MM.1S (cell line): ENCODE data around the gene TEX264.
A peak's percentile ranks its signal among the peaks of the same experiment; 100 is the strongest.

Experiments
- DNase-seq: peaks from one replicate; pipeline ENCODE4 v3.0.0-alpha.2; 2015
- H2AFZ ChIP-seq: fragments of 300-600 bp; sonication (generic); 2 replicates; pipeline ENCODE4 v1.6.0; 2016; ENCODE audit warnings: antibody characterized with exemption, low read length
- H3F3A ChIP-seq: fragments of 300-600 bp; sonication (generic); 2 replicates; pipeline ENCODE4 v1.6.1; 2016; ENCODE audit warnings: mild to moderate bottlenecking, antibody characterized with exemption, low read length, moderate library complexity, mixed read lengths; ENCODE audit not compliant: insufficient read depth
- H3K27ac ChIP-seq: fragments of 300-600 bp; sonication (generic); 2 replicates; pipeline ENCODE4 v1.5.1; 2016; ENCODE audit warnings: mild to moderate bottlenecking, low read length
- H3K27me3 ChIP-seq: fragments of 300-600 bp; sonication (generic); replicated peaks from 2 replicates; pipeline ENCODE4 v1.6.0; 2016; ENCODE audit warnings: low read length; ENCODE audit not compliant: insufficient read depth
- H3K36me3 ChIP-seq: fragments of 300-600 bp; sonication (generic); replicated peaks from 2 replicates; pipeline ENCODE4 v1.6.1; 2016; ENCODE audit warnings: mild to moderate bottlenecking, low read length, mixed read lengths; ENCODE audit not compliant: insufficient read depth
- H3K4me1 ChIP-seq: fragments of 300-600 bp; sonication (generic); 2 replicates; pipeline ENCODE4 v1.6.1; 2016; ENCODE audit warnings: low read length, mixed read lengths
- H3K4me2 ChIP-seq: fragments of 300-600 bp; sonication (generic); 2 replicates; pipeline ENCODE4 v1.6.0; 2016; ENCODE audit warnings: low read depth, low read length
- H3K4me3 ChIP-seq: fragments of 300-600 bp; sonication (generic); 2 replicates; pipeline ENCODE4 v1.5.1; 2016; ENCODE audit warnings: low read length, mixed read lengths
- H3K79me2 ChIP-seq: fragments of 300-600 bp; sonication (generic); 2 replicates; pipeline ENCODE4 v1.6.1; 2016; ENCODE audit warnings: mixed run types, low read length, mixed read lengths
- H3K9ac ChIP-seq: fragments of 300-600 bp; sonication (generic); 2 replicates; pipeline ENCODE4 v1.6.1; 2016; ENCODE audit warnings: low read length, mixed read lengths
- H3K9me2 ChIP-seq: fragments of 300-600 bp; sonication (generic); replicated peaks from 2 replicates; pipeline ENCODE4 v1.6.1; 2016; ENCODE audit warnings: mild to moderate bottlenecking, low read length, mixed read lengths; ENCODE audit not compliant: insufficient read depth
- H3K9me3 ChIP-seq: fragments of 300-600 bp; sonication (generic); replicated peaks from 2 replicates; pipeline ENCODE4 v1.6.1; 2016; ENCODE audit warnings: mild to moderate bottlenecking, low read length, mixed read lengths; ENCODE audit not compliant: insufficient read depth
- H4K20me1 ChIP-seq: fragments of 300-600 bp; sonication (generic); 2 replicates; pipeline ENCODE4 v1.6.1; 2016; ENCODE audit warnings: mild to moderate bottlenecking, low read length, moderate library complexity, mixed read lengths; ENCODE audit not compliant: insufficient read depth
- EZH2 ChIP-seq: fragments of 300-600 bp; sonication (generic); optimal IDR thresholded peaks from 2 replicates; pipeline ENCODE3; 2017; ENCODE audit warnings: low read depth, mild to moderate bottlenecking, antibody characterized with exemption, low read length, mixed read lengths
- EZH2phosphoT487 ChIP-seq: fragments of 300-600 bp; sonication (generic); IDR thresholded peaks from 2 replicates; pipeline ENCODE4 v1.6.1; 2018; ENCODE audit warnings: antibody characterized with exemption, low read length
- TF ChIP-seq, protein P1 (sequence below): fragments of 300-600 bp; sonication (generic); IDR thresholded peaks from 2 replicates; pipeline ENCODE4 v1.5.1; 2016; ENCODE audit warnings: antibody characterized with exemption, low read length, mixed read lengths

The TEX264 gene

GRCh38 chr3:51733859-51734571, 63.0 kb downstream of the TEX264 start:
- TF ChIP-seq EZH2phosphoT487 (no peak), EZH2 (no peak)
- TF ChIP-seq, protein P1, sequence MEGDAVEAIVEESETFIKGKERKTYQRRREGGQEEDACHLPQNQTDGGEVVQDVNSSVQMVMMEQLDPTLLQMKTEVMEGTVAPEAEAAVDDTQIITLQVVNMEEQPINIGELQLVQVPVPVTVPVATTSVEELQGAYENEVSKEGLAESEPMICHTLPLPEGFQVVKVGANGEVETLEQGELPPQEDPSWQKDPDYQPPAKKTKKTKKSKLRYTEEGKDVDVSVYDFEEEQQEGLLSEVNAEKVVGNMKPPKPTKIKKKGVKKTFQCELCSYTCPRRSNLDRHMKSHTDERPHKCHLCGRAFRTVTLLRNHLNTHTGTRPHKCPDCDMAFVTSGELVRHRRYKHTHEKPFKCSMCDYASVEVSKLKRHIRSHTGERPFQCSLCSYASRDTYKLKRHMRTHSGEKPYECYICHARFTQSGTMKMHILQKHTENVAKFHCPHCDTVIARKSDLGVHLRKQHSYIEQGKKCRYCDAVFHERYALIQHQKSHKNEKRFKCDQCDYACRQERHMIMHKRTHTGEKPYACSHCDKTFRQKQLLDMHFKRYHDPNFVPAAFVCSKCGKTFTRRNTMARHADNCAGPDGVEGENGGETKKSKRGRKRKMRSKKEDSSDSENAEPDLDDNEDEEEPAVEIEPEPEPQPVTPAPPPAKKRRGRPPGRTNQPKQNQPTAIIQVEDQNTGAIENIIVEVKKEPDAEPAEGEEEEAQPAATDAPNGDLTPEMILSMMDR, result no peak
- no peaks in the 10 kb centered on the region for H3K36me3 ChIP-seq
- no peak overlapping the region for H3K27ac ChIP-seq
- no peaks in the 10 kb centered on the region for H3K9me3 ChIP-seq
- no peaks in the 10 kb centered on the region for H3K27me3 ChIP-seq
- no peak overlapping the region for H3K4me3 ChIP-seq
- no peak for DNase-seq
- peak overlapping the region; percentile 12; the same call in 1 of the 2 replicates for H3K4me2 ChIP-seq
- H3K4me1 ChIP-seq, result no peaks in the 10 kb centered on the region
- H3K9me2 ChIP-seq, result no peaks in the 10 kb centered on the region
- H3K79me2 ChIP-seq, result no peaks in the 10 kb centered on the region
- no peaks in the 10 kb centered on the region for H3F3A ChIP-seq
- no peaks in the 10 kb centered on the region for H4K20me1 ChIP-seq
- no peak overlapping the region for H3K9ac ChIP-seq
- no peak overlapping the region for H2AFZ ChIP-seq

DNA sequence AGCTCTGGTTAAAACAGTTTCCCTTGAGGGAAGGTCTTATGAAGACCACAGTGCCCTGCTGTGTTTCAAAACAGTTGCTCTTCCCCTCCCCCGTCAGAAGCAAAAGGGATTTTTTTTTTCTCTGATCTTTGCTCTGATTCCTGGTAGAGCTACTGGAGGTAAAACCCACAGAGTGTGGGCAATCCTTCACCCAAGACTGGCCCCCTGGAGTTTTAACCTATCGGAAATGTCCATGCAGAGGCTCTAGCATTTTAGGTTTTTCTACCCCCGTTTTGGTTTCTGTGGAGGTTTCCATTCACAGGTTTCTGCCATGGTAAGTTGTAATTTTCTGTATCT, 63.5 kb downstream of the TEX264 start:
- no peaks in the 10 kb centered on the region for H3K36me3 ChIP-seq
- no peaks in the 10 kb centered on the region for H3K9me2 ChIP-seq
- no peaks in the 10 kb centered on the region for H4K20me1 ChIP-seq
- no peak overlapping the region for H3K9ac ChIP-seq
- H3K27ac ChIP-seq, result no peak overlapping the region; the same call in 1 of the 2 replicates
- H3K4me3 ChIP-seq, result no peak overlapping the region
- H3K27me3 ChIP-seq, result no peaks in the 10 kb centered on the region
- H3K4me1 ChIP-seq, result no peaks in the 10 kb centered on the region
- no peaks in the 10 kb centered on the region for H3K79me2 ChIP-seq
- TF ChIP-seq EZH2phosphoT487, result no peak
- peak overlapping the region; percentile 12; the same call in 1 of the 2 replicates for H3K4me2 ChIP-seq
- H3F3A ChIP-seq, result no peaks in the 10 kb centered on the region
- no peaks in the 10 kb centered on the region for H3K9me3 ChIP-seq
- no peak for DNase-seq
- H2AFZ ChIP-seq, result no peak overlapping the region

- Histone ChIP-seq H3K27ac (no peak overlapping the region), H3K9ac (no peak overlapping the region), H3K4me2 (peak overlapping the region; percentile 12; the same call in 1 of the 2 replicates), H3K4me3 (no peak overlapping the region), H3K4me1 (no peaks in the 10 kb centered on the region), H3K79me2 (no peaks in the 10 kb centered on the region), H2AFZ (no peak overlapping the region), H3K36me3 (no peaks in the 10 kb centered on the region), H3K27me3 (no peaks in the 10 kb centered on the region), H3F3A (no peaks in the 10 kb centered on the region), H3K9me3 (no peaks in the 10 kb centered on the region), H4K20me1 (no peaks in the 10 kb centered on the region), H3K9me2 (no peaks in the 10 kb centered on the region)
- TF ChIP-seq EZH2 (no peak), EZH2phosphoT487 (no peak)
- TF ChIP-seq, protein P1, result no peak
- DNase-seq, result no peak
Observed at GRCh38 chr3:51735039-51735438, 64.0 kb downstream of the TEX264 start.

- Histone ChIP-seq H3K27ac (no peak overlapping the region), H3F3A (no peaks in the 10 kb centered on the region), H3K79me2 (no peaks in the 10 kb centered on the region), H3K9ac (no peak overlapping the region), H3K4me1 (no peaks in the 10 kb centered on the region), H3K9me3 (no peaks in the 10 kb centered on the region), H3K9me2 (no peaks in the 10 kb centered on the region), H3K4me2 (no peak overlapping the region), H3K36me3 (no peaks in the 10 kb centered on the region), H3K27me3 (no peaks in the 10 kb centered on the region), H3K4me3 (no peak overlapping the region), H2AFZ (no peak overlapping the region), H4K20me1 (no peaks in the 10 kb centered on the region)
- DNase-seq, result no peak
- TF ChIP-seq, protein P1, result no peak
- TF ChIP-seq EZH2, result no peak
- TF ChIP-seq EZH2phosphoT487, result no peak
Observed at GRCh38 chr3:51735950-51736349, 64.9 kb downstream of the TEX264 start.
